GM23338 (cell line): ENCODE data around the gene POLR2H. TPM values are rescaled to one million over a fixed set of nuclear protein-coding genes. Genes with fewer than 3 reads are reported as not detected.

Experiments used
- ATAC-seq: fragments of 200-7000 bp; cut with Tn5 transposase; 3 replicates; pipeline ENCODE4 v1.9.1; 2020
- DNase-seq: peaks from one replicate; pipeline ENCODE4 v3.0.0-alpha.2; 2015; ENCODE audit warnings: low spot score
- H2AFZ ChIP-seq: fragments of 200-600 bp; sonication (generic); 2 replicates; pipeline ENCODE4 v1.8.0; 2016; ENCODE audit warnings: antibody characterized with exemption, mild to moderate bottlenecking, moderate library complexity
- H3F3A ChIP-seq: fragments of 200-600 bp; sonication (generic); replicated peaks from 2 replicates; pipeline ENCODE4 v1.8.0; 2017; ENCODE audit warnings: antibody characterized with exemption, mixed run types, low read depth
- H3K27ac ChIP-seq: fragments of 200-600 bp; sonication (generic); 2 replicates; pipeline ENCODE4 v1.6.1; 2016; ENCODE audit warnings: low read depth
- H3K27me3 ChIP-seq: fragments of 200-600 bp; sonication (generic); 2 replicates; pipeline ENCODE4 v1.8.0; 2016; ENCODE audit warnings: mild to moderate bottlenecking, mixed run types, moderate library complexity; ENCODE audit not compliant: insufficient read depth
- H3K36me3 ChIP-seq: fragments of 200-600 bp; sonication (generic); 2 replicates; pipeline ENCODE4 v1.8.0; 2016; ENCODE audit warnings: mild to moderate bottlenecking; ENCODE audit not compliant: insufficient read depth
- H3K4me1 ChIP-seq: fragments of 200-600 bp; sonication (generic); 2 replicates; pipeline ENCODE4 v1.8.0; 2016; ENCODE audit warnings: mild to moderate bottlenecking, moderate library complexity; ENCODE audit not compliant: insufficient read depth
- H3K4me2 ChIP-seq: fragments of 200-600 bp; sonication (generic); 2 replicates; pipeline ENCODE4 v1.7.1; 2017; ENCODE audit warnings: mixed run types
- H3K4me3 ChIP-seq: fragments of 200-600 bp; sonication (generic); 2 replicates; pipeline ENCODE4 v1.6.1; 2016; ENCODE audit warnings: mixed run types
- H3K79me2 ChIP-seq: fragments of 200-600 bp; sonication (generic); replicated peaks from 2 replicates; pipeline ENCODE4 v1.8.0; 2017; ENCODE audit warnings: mild to moderate bottlenecking; ENCODE audit not compliant: insufficient read depth
- H3K9me2 ChIP-seq: fragments of 200-600 bp; sonication (generic); 2 replicates; pipeline ENCODE4 v1.8.0; 2017; ENCODE audit not compliant: insufficient read depth
- H4K20me1 ChIP-seq: fragments of 200-600 bp; sonication (generic); replicated peaks from 2 replicates; pipeline ENCODE4 v1.8.0; 2017; ENCODE audit warnings: mild to moderate bottlenecking; ENCODE audit not compliant: insufficient read depth
- H3K27ac Mint-ChIP-seq: 2 replicates; pipeline ENCODE4 v1.8.0; 2020; ENCODE audit warnings: inconsistent platforms, mild to moderate bottlenecking, moderate library complexity, mixed read lengths
- H3K27me3 Mint-ChIP-seq: 3 replicates; pipeline ENCODE4 v1.8.0; 2022; ENCODE audit warnings: low read depth, mild to moderate bottlenecking, moderate library complexity, mixed read lengths, inconsistent platforms; ENCODE audit not compliant: insufficient read depth, poor library complexity
- H3K36me3 Mint-ChIP-seq: 3 replicates; pipeline ENCODE4 v1.8.0; 2021; ENCODE audit warnings: low read depth, mild to moderate bottlenecking, inconsistent platforms, moderate library complexity, mixed read lengths
- H3K4me1 Mint-ChIP-seq: 3 replicates; pipeline ENCODE4 v1.8.0; 2020; ENCODE audit warnings: mild to moderate bottlenecking, inconsistent platforms, mixed read lengths
- H3K4me3 Mint-ChIP-seq: 3 replicates; pipeline ENCODE4 v1.8.0; 2021; ENCODE audit warnings: moderate library complexity, mild to moderate bottlenecking, inconsistent platforms, mixed read lengths
- H3K9me3 Mint-ChIP-seq: 3 replicates; pipeline ENCODE4 v1.8.0; 2020; ENCODE audit warnings: moderate library complexity, mild to moderate bottlenecking, inconsistent platforms, mixed read lengths
- EZH2phosphoT487 ChIP-seq: fragments of 200-600 bp; sonication (generic); IDR thresholded peaks from one replicate; pipeline ENCODE4 v1.8.1; 2018; ENCODE audit warnings: antibody characterized with exemption; ENCODE audit not compliant: unreplicated experiment
- NANOG ChIP-seq: IDR thresholded peaks from 2 replicates; pipeline ENCODE4 v1.6.1; 2016; ENCODE audit warnings: antibody characterized with exemption, borderline replicate concordance
- POLR2AphosphoS5 ChIP-seq: IDR thresholded peaks from 2 replicates; pipeline ENCODE4 v1.6.1; 2016; ENCODE audit warnings: antibody characterized with exemption, low read depth
- STAT1 ChIP-seq: IDR thresholded peaks from one replicate; pipeline ENCODE4 v1.6.1; 2016; ENCODE audit warnings: antibody characterized with exemption; ENCODE audit not compliant: unreplicated experiment
- ZNF114 ChIP-seq: fragments of 250-450 bp; sonication (Bioruptor Pico); IDR thresholded peaks from 2 replicates; pipeline ENCODE4 v1.5.0; 2020; ENCODE audit warnings: mild to moderate bottlenecking, moderate library complexity
- polyA plus RNA-seq: library from polyadenylated mRNA; unstranded; fragments of >200 nt; fragmentation: Nextera tagmentation; extraction: Ambion mirVana; gene quantifications from 2 replicates; pipeline ENCODE4 v1.2.1, GENCODE V29; 2016
- total RNA-seq: library from RNA; depleted of rRNA; stranded (reverse); fragments of >200 nt; shearing (Covaris generic); gene quantifications from 2 replicates; pipeline ENCODE4 v1.2.3, GENCODE V29; 2014
- TF ChIP-seq, protein P1 (sequence below), 2 experiments: fragments of 200-600 bp in 1 of 2; sonication (generic) in 1 of 2; conservative IDR thresholded peaks; 2 replicates each; pipeline versions ENCODE4 v1.5.1 to v1.6.1; 2016 to 2017; ENCODE audit warnings: antibody characterized with exemption in 2 of 2, low read depth in 2 of 2, mild to moderate bottlenecking in 2 of 2, moderate library complexity in 1 of 2
- TF ChIP-seq, protein P2 (sequence below): IDR thresholded peaks from 2 replicates; pipeline ENCODE4 v1.6.1; 2016; ENCODE audit warnings: antibody characterized with exemption
- TF ChIP-seq, protein P3 (sequence below): fragments of 250-450 bp; sonication (Bioruptor Pico); IDR thresholded peaks from 2 replicates; pipeline ENCODE4 v1.5.0; 2020; ENCODE audit warnings: mild to moderate bottlenecking, moderate library complexity
- TF ChIP-seq, protein P4 (sequence below): IDR thresholded peaks from one replicate; pipeline ENCODE4 v1.6.1; 2018; ENCODE audit warnings: antibody characterized with exemption; ENCODE audit not compliant: unreplicated experiment

POLR2H gene
- total and polyA plus RNA-seq, 2 experiments from 2014 or later = 190 to 199 TPM

DNA sequence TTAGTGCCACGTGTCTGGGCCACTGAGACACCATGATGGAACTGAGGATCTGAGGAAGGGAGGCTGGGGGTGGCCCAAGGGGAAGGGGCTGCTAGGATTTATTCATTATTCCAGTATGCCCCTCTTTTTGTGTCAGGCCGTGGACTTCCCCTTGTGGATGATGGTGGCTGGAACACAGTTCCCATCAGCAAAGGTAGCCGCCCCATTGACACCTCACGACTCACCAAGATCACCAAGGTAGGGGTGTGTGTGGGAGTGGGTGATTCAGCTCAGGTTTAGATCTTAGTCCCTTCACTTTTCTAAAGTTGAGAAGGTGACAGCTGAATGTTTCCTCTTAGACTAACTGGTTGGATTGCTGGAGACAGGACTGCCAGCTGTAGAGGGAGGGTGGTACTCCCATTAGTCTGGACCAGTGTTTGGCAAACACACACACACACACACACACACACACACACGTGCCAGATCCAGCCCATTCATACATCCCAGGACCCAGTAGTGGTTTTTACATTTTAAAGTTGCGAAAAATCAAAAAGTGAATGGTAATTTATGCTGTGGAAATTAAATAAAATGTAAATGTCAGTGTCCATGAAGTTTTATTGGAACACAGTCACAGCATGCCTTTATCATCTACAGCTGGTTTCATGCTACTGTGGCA, 35.7 kb upstream of the POLR2H start (continued):
- TF ChIP-seq STAT1 (no peak), EZH2phosphoT487 (no peak)
- TF ChIP-seq, protein P1, sequence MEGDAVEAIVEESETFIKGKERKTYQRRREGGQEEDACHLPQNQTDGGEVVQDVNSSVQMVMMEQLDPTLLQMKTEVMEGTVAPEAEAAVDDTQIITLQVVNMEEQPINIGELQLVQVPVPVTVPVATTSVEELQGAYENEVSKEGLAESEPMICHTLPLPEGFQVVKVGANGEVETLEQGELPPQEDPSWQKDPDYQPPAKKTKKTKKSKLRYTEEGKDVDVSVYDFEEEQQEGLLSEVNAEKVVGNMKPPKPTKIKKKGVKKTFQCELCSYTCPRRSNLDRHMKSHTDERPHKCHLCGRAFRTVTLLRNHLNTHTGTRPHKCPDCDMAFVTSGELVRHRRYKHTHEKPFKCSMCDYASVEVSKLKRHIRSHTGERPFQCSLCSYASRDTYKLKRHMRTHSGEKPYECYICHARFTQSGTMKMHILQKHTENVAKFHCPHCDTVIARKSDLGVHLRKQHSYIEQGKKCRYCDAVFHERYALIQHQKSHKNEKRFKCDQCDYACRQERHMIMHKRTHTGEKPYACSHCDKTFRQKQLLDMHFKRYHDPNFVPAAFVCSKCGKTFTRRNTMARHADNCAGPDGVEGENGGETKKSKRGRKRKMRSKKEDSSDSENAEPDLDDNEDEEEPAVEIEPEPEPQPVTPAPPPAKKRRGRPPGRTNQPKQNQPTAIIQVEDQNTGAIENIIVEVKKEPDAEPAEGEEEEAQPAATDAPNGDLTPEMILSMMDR (conservative IDR thresholded peaks at IDR 0.05; ENCODE audit: low read depth in 2 of 2) = no peak

DNA sequence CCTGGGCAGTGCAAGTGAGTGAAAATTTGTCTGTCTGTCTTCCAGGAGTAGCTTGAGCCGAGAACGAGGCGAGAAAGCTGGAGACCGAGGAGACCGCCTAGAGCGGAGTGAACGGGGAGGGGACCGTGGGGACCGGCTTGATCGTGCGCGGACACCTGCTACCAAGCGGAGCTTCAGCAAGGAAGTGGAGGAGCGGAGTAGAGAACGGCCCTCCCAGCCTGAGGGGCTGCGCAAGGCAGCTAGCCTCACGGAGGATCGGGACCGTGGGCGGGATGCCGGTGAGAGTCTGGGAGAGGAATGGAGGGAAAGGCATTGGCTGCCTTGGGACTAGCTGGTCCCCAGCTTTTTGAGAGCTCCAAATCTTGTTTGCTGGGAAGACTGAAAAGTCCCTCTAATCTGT, 34.3 kb upstream of the POLR2H start:
- peaks cover 60% of the 10 kb centered on the region for H4K20me1 ChIP-seq
- peaks cover 100% of the 10 kb centered on the region for H3K36me3 Mint-ChIP-seq
- H3K27ac Mint-ChIP-seq = no peak overlapping the region; the same call in 1 of the 2 replicates
- TF ChIP-seq, protein P2, sequence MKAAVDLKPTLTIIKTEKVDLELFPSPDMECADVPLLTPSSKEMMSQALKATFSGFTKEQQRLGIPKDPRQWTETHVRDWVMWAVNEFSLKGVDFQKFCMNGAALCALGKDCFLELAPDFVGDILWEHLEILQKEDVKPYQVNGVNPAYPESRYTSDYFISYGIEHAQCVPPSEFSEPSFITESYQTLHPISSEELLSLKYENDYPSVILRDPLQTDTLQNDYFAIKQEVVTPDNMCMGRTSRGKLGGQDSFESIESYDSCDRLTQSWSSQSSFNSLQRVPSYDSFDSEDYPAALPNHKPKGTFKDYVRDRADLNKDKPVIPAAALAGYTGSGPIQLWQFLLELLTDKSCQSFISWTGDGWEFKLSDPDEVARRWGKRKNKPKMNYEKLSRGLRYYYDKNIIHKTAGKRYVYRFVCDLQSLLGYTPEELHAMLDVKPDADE = no peak
- TF ChIP-seq NANOG (no peak), EZH2phosphoT487 (no peak), POLR2AphosphoS5 (no peak), ZNF114 (CRISPR knock-in tag) (no peak), STAT1 (no peak)
- TF ChIP-seq, protein P3, sequence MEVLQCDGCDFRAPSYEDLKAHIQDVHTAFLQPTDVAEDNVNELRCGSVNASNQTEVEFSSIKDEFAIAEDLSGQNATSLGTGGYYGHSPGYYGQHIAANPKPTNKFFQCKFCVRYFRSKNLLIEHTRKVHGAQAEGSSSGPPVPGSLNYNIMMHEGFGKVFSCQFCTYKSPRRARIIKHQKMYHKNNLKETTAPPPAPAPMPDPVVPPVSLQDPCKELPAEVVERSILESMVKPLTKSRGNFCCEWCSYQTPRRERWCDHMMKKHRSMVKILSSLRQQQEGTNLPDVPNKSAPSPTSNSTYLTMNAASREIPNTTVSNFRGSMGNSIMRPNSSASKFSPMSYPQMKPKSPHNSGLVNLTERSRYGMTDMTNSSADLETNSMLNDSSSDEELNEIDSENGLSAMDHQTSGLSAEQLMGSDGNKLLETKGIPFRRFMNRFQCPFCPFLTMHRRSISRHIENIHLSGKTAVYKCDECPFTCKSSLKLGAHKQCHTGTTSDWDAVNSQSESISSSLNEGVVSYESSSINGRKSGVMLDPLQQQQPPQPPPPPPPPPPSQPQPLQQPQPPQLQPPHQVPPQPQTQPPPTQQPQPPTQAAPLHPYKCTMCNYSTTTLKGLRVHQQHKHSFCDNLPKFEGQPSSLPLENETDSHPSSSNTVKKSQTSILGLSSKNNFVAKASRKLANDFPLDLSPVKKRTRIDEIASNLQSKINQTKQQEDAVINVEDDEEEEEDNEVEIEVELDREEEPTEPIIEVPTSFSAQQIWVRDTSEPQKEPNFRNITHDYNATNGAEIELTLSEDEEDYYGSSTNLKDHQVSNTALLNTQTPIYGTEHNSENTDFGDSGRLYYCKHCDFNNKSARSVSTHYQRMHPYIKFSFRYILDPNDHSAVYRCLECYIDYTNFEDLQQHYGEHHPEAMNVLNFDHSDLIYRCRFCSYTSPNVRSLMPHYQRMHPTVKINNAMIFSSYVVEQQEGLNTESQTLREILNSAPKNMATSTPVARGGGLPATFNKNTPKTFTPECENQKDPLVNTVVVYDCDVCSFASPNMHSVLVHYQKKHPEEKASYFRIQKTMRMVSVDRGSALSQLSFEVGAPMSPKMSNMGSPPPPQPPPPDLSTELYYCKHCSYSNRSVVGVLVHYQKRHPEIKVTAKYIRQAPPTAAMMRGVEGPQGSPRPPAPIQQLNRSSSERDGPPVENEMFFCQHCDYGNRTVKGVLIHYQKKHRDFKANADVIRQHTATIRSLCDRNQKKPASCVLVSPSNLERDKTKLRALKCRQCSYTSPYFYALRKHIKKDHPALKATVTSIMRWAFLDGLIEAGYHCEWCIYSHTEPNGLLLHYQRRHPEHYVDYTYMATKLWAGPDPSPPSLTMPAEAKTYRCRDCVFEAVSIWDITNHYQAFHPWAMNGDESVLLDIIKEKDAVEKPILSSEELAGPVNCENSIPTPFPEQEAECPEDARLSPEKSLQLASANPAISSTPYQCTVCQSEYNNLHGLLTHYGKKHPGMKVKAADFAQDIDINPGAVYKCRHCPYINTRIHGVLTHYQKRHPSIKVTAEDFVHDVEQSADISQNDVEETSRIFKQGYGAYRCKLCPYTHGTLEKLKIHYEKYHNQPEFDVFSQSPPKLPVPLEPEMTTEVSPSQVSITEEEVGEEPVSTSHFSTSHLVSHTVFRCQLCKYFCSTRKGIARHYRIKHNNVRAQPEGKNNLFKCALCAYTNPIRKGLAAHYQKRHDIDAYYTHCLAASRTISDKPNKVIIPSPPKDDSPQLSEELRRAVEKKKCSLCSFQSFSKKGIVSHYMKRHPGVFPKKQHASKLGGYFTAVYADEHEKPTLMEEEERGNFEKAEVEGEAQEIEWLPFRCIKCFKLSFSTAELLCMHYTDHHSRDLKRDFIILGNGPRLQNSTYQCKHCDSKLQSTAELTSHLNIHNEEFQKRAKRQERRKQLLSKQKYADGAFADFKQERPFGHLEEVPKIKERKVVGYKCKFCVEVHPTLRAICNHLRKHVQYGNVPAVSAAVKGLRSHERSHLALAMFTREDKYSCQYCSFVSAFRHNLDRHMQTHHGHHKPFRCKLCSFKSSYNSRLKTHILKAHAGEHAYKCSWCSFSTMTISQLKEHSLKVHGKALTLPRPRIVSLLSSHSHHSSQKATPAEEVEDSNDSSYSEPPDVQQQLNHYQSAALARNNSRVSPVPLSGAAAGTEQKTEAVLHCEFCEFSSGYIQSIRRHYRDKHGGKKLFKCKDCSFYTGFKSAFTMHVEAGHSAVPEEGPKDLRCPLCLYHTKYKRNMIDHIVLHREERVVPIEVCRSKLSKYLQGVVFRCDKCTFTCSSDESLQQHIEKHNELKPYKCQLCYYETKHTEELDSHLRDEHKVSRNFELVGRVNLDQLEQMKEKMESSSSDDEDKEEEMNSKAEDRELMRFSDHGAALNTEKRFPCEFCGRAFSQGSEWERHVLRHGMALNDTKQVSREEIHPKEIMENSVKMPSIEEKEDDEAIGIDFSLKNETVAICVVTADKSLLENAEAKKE = no peak
- TF ChIP-seq, protein P1 (conservative IDR thresholded peaks at IDR 0.05; ENCODE audit: low read depth in 2 of 2) = no peak
- TF ChIP-seq, protein P4, sequence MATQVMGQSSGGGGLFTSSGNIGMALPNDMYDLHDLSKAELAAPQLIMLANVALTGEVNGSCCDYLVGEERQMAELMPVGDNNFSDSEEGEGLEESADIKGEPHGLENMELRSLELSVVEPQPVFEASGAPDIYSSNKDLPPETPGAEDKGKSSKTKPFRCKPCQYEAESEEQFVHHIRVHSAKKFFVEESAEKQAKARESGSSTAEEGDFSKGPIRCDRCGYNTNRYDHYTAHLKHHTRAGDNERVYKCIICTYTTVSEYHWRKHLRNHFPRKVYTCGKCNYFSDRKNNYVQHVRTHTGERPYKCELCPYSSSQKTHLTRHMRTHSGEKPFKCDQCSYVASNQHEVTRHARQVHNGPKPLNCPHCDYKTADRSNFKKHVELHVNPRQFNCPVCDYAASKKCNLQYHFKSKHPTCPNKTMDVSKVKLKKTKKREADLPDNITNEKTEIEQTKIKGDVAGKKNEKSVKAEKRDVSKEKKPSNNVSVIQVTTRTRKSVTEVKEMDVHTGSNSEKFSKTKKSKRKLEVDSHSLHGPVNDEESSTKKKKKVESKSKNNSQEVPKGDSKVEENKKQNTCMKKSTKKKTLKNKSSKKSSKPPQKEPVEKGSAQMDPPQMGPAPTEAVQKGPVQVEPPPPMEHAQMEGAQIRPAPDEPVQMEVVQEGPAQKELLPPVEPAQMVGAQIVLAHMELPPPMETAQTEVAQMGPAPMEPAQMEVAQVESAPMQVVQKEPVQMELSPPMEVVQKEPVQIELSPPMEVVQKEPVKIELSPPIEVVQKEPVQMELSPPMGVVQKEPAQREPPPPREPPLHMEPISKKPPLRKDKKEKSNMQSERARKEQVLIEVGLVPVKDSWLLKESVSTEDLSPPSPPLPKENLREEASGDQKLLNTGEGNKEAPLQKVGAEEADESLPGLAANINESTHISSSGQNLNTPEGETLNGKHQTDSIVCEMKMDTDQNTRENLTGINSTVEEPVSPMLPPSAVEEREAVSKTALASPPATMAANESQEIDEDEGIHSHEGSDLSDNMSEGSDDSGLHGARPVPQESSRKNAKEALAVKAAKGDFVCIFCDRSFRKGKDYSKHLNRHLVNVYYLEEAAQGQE = no peak

More for the DNA sequence above, 34.3 kb upstream of the POLR2H start:
- Mint-ChIP-seq H3K4me3 (no peak overlapping the region), H3K27me3 (peaks cover 25% of the 10 kb centered on the region), H3K9me3 (no peaks in the 10 kb centered on the region), H3K4me1 (no peaks in the 10 kb centered on the region)
- Histone ChIP-seq H3K4me2 (no peak overlapping the region), H2AFZ (no peak overlapping the region), H3K36me3 (peaks cover 92% of the 10 kb centered on the region), H3F3A (peaks cover 39% of the 10 kb centered on the region), H3K27me3 (no peaks in the 10 kb centered on the region), H3K4me3 (no peak overlapping the region), H3K27ac (no peak overlapping the region), H3K9me2 (no peaks in the 10 kb centered on the region), H3K4me1 (no peaks in the 10 kb centered on the region), H3K79me2 (peaks cover 54% of the 10 kb centered on the region)
- no peak for DNase-seq
- no peak for ATAC-seq
